Mesenchymal stem cell (in vitro differentiated cells and primary cell): Measurements from ENCODE around the gene ZNF765.
"Not testable (repeated sequence)": the region's sequence is repeated elsewhere in the genome, so short reads cannot be mapped to it uniquely, and the experiment has no call there.

Experiments
- DNase-seq: peaks from one replicate; pipeline ENCODE4 v3.0.0-alpha.2; 2013
- H2AFZ ChIP-seq: one replicate; pipeline ENCODE4 v1.6.1; 2013; ENCODE audit warnings: low read depth, mild to moderate bottlenecking, control low read depth, inconsistent platforms, low read length, moderate library complexity
- H2AK5ac ChIP-seq: 2 replicates; pipeline ENCODE4 v1.6.1; 2013; ENCODE audit warnings: low read length, moderate library complexity, mild to moderate bottlenecking, inconsistent platforms; ENCODE audit not compliant: severe bottlenecking
- H2BK120ac ChIP-seq: one replicate; pipeline ENCODE4 v1.6.1; 2013; ENCODE audit warnings: low read depth, mild to moderate bottlenecking, inconsistent platforms, low read length, moderate library complexity
- H2BK12ac ChIP-seq, 2 experiments: one replicate each; pipeline ENCODE4 v1.6.1; 2013; ENCODE audit warnings: inconsistent platforms in 2 of 2, low read length in 2 of 2, mild to moderate bottlenecking in 2 of 2, moderate library complexity in 2 of 2, control low read depth in 1 of 2
- H2BK15ac ChIP-seq: one replicate; pipeline ENCODE4 v1.6.1; 2013; ENCODE audit warnings: mild to moderate bottlenecking, low read depth, inconsistent platforms; ENCODE audit not compliant: poor library complexity, severe bottlenecking
- H2BK5ac ChIP-seq: 2 replicates; pipeline ENCODE4 v1.6.1; 2013; ENCODE audit warnings: low read depth, mild to moderate bottlenecking, low read length, control low read depth, inconsistent platforms; ENCODE audit not compliant: poor library complexity, severe bottlenecking
- H3K14ac ChIP-seq, 2 experiments: one replicate each; pipeline ENCODE4 v1.6.1; 2013; ENCODE audit warnings: inconsistent platforms in 2 of 2, low read length in 2 of 2, control low read depth in 1 of 2, mild to moderate bottlenecking in 1 of 2, moderate library complexity in 1 of 2
- H3K18ac ChIP-seq, 2 experiments: one replicate each; pipeline ENCODE4 v1.6.1; 2013; ENCODE audit warnings: inconsistent platforms in 2 of 2, low read length in 2 of 2, control low read depth in 1 of 2, low read depth in 1 of 2, mild to moderate bottlenecking in 1 of 2
- H3K23ac ChIP-seq, 2 experiments: one replicate each; pipeline ENCODE4 v1.6.1; 2013; ENCODE audit warnings: inconsistent platforms in 2 of 2, low read length in 2 of 2, mild to moderate bottlenecking in 2 of 2, moderate library complexity in 2 of 2, control low read depth in 1 of 2
- H3K27ac ChIP-seq: 2 replicates; pipeline ENCODE4 v1.5.1; 2013; ENCODE audit warnings: mild to moderate bottlenecking, moderate library complexity, low read length, control low read depth, inconsistent platforms; ENCODE audit not compliant: poor library complexity, severe bottlenecking
- H3K27me3 ChIP-seq, 2 experiments: 2 replicates each; pipeline versions ENCODE4 v1.6.1 to v1.7.0; 2013; ENCODE audit warnings: low read length in 2 of 2, mild to moderate bottlenecking in 2 of 2, moderate library complexity in 2 of 2, control low read depth in 1 of 2, inconsistent platforms in 1 of 2; ENCODE audit not compliant: control insufficient read depth in 1 of 2, insufficient read depth in 1 of 2
- H3K36me3 ChIP-seq, 2 experiments: 2 replicates each; pipeline versions ENCODE4 v1.6.1 to v1.7.0; 2013; ENCODE audit warnings: low read length in 2 of 2, control low read depth in 1 of 2, inconsistent platforms in 1 of 2, low read depth in 1 of 2, mild to moderate bottlenecking in 1 of 2; ENCODE audit not compliant: insufficient read depth in 2 of 2, control insufficient read depth in 1 of 2
- H3K4ac ChIP-seq, 2 experiments: one replicate each; pipeline ENCODE4 v1.6.1; 2013; ENCODE audit warnings: inconsistent platforms in 2 of 2, low read length in 2 of 2, mild to moderate bottlenecking in 2 of 2, moderate library complexity in 2 of 2, control low read depth in 1 of 2, low read depth in 1 of 2
- H3K4me1 ChIP-seq: 2 replicates; pipeline ENCODE4 v1.6.1; 2013; ENCODE audit warnings: low read depth, low read length, control low read depth; ENCODE audit not compliant: control insufficient read depth, insufficient read depth
- H3K4me2 ChIP-seq: 2 replicates; pipeline ENCODE4 v1.6.1; 2013; ENCODE audit warnings: low read length, mild to moderate bottlenecking, inconsistent platforms; ENCODE audit not compliant: poor library complexity, severe bottlenecking
- H3K4me3 ChIP-seq, 2 experiments: 2 replicates each; pipeline versions ENCODE4 v1.5.1 to v1.7.0; 2013; ENCODE audit warnings: low read length in 2 of 2, mild to moderate bottlenecking in 2 of 2, control low read depth in 1 of 2, low read depth in 1 of 2; ENCODE audit not compliant: insufficient read depth in 1 of 2
- H3K79me1 ChIP-seq: replicated peaks from 2 replicates; pipeline ENCODE4 v1.6.1; 2013; ENCODE audit warnings: mild to moderate bottlenecking, control low read depth, low read length, inconsistent platforms; ENCODE audit not compliant: poor library complexity, severe bottlenecking
- H3K9ac ChIP-seq: 2 replicates; pipeline ENCODE4 v1.7.0; 2013; ENCODE audit warnings: mild to moderate bottlenecking, low read length, moderate library complexity
- H3K9me3 ChIP-seq: 2 replicates; pipeline ENCODE4 v1.7.0; 2013; ENCODE audit warnings: mild to moderate bottlenecking, low read length; ENCODE audit not compliant: control insufficient read depth
- H4K8ac ChIP-seq: one replicate; pipeline ENCODE4 v1.6.1; 2013; ENCODE audit warnings: inconsistent platforms, mild to moderate bottlenecking, low read length, moderate library complexity
- H4K91ac ChIP-seq: one replicate; pipeline ENCODE4 v1.6.1; 2013; ENCODE audit warnings: mild to moderate bottlenecking, low read length, inconsistent platforms
- WGBS: methylation state at CpG from one replicate; pipeline ENCODE4 v1.1.7; 2013; ENCODE audit warnings: mixed read lengths; 5-methylcytosine and 5-hydroxymethylcytosine counted together

ZNF765 gene

DNA sequence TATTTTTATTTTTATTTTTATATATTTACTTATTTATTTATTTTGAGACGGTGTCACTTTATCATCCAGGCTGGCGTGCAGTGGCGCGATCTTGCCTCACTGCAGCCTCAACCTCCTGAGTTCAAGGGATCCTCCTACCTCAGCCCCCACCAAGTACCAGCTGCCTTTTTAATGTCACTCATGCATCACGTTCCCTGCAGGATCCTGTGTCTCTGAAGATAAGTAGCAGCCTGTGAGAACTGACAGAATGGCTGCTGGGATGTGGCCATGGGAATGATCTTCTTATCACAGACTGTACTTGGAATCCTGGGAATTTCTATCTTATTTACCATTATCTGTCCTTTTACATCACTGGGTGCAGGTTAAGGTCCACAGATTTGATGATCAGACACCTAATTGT is 27.6 kb downstream of the ZNF765 start:
- no peak overlapping the region for H4K8ac ChIP-seq
- H2AK5ac ChIP-seq: no peak overlapping the region
- no peak overlapping the region for H2BK120ac ChIP-seq
- no peak overlapping the region for H3K18ac ChIP-seq
- no peak overlapping the region for H3K27ac ChIP-seq
- no peak overlapping the region for H3K14ac ChIP-seq
- H3K27me3 ChIP-seq: no peaks in the 10 kb centered on the region
- no peak overlapping the region for H3K4me3 ChIP-seq
- H2BK15ac ChIP-seq: no peak overlapping the region
- H3K4me2 ChIP-seq: no peak overlapping the region
- H2BK12ac ChIP-seq: no peak overlapping the region
- H3K23ac ChIP-seq: no peak overlapping the region
- H3K4ac ChIP-seq: no peak overlapping the region
- H3K79me1 ChIP-seq: no peaks in the 10 kb centered on the region
- no peak overlapping the region for H2BK5ac ChIP-seq
- H4K91ac ChIP-seq: no peak overlapping the region
- H3K36me3 ChIP-seq: peaks cover 0 to 5% of the 10 kb centered on the region in 2 experiments
- WGBS: 90% methylated on average over 5 of the region's 5 CpGs
- H3K9ac ChIP-seq: no peak overlapping the region
- H3K9me3 ChIP-seq: peaks cover under 1% of the 10 kb centered on the region
- H3K4me1 ChIP-seq: no peaks in the 10 kb centered on the region
- no peak for DNase-seq
- no peak overlapping the region for H2AFZ ChIP-seq

DNA sequence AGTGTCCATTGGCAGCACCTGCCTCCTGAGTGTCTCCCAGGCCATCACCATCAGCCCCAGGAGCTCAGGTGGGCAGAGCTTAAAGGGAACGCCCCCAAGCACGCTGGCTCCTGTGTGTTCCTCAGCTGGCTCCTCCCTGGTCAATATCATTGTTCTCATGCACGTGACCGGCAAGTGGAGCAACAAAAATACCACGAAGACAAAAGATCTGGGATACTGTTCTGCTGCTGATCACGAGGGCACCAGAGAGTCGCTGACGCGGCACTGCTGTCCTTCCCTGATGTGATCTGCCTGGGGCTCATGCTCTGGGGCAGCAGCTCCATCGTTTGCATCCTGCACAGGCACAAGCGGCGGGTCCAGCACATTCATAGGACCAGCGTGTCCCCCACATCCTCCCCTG is 28.1 kb downstream of the ZNF765 start:
- not testable (repeated sequence) for H4K91ac ChIP-seq, H3K79me1 ChIP-seq, H3K18ac ChIP-seq, H3K4me3 ChIP-seq, H3K27ac ChIP-seq, H2BK15ac ChIP-seq, H2BK12ac ChIP-seq, H4K8ac ChIP-seq, H3K23ac ChIP-seq, H3K14ac ChIP-seq, H2AK5ac ChIP-seq, H3K9ac ChIP-seq, H3K36me3 ChIP-seq, H2BK5ac ChIP-seq, H3K9me3 ChIP-seq, H3K27me3 ChIP-seq, DNase-seq, H2BK120ac ChIP-seq, H3K4ac ChIP-seq, H2AFZ ChIP-seq, H3K4me2 ChIP-seq, H3K4me1 ChIP-seq
- WGBS: no CpG with 5 or more reads among the region's 13 CpGs

DNA sequence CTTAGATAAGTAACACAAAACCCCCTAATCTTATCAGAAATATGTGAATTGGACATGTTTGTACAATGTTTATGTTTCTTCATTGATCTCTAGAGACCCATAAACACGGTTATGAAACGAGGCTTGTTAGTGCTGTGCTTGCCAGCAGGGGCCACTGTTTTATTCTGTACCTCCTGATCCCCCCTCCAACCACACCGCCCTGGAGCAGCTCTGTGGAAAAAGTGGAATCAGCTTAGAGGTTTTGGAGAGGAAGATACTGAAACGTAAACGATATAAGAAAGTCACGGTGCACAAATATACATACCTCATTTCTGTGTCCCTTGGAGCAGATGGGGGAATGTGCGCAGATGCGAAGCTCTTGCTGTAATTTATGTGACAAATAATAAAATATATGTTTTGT is 28.7 kb downstream of the ZNF765 start:
- not testable (repeated sequence) for H3K9me3 ChIP-seq

DNA sequence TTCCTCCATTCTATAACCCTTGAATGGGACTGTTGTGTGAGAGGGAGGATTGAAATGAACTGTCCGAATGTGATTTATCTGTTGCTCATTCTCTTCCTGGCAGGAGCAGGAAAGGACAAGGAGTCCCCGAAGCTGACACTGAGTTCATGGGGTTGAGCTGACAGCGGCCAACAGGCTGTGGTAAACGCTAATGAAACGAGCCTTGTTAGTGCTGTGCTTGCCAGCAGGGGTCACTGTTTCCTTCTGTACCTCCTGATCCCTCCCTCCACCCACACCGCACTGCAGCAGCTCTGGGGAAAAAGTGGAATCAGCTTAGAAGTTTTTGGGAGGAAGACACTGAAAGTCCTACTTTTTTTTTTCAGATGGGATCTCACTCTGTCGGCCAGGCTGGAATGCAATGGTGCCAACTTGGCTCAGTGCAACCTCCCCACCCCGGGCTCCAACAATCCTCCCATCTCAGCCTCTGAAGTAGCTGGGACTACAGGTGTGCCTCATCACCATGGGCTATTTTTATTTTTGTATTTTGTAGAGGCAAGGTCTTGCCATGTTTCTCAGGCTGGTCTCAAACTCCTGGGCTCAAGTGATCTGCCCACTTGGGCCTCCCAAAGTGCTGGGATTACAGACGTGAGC is 30.1 kb downstream of the ZNF765 start:
- Histone ChIP-seq H2BK5ac (no peak overlapping the region), H4K8ac (no peak overlapping the region), H3K4me2 (no peak overlapping the region), H3K18ac (no peak overlapping the region), H2BK15ac (no peak overlapping the region), H2BK12ac (no peak overlapping the region), H3K27ac (no peak overlapping the region), H4K91ac (no peak overlapping the region), H3K9me3 (no peaks in the 10 kb centered on the region), H2AK5ac (no peak overlapping the region), H3K4me1 (no peaks in the 10 kb centered on the region), H3K4ac (no peak overlapping the region), H2AFZ (no peak overlapping the region), H3K4me3 (no peak overlapping the region), H3K9ac (no peak overlapping the region), H3K14ac (no peak overlapping the region), H3K79me1 (no peaks in the 10 kb centered on the region), H3K23ac (no peak overlapping the region), H3K27me3 (no peaks in the 10 kb centered on the region), H3K36me3 (peaks cover 0 to 5% of the 10 kb centered on the region in 2 experiments), H2BK120ac (no peak overlapping the region)
- DNase-seq: peak; percentile 50
- 32% methylated on average over 8 of the region's 9 CpGs for WGBS

More for the DNA sequence above, 28.7 kb downstream of the ZNF765 start:
- H2AK5ac ChIP-seq, H2AFZ ChIP-seq, H3K14ac ChIP-seq, H3K79me1 ChIP-seq, H3K4me3 ChIP-seq, DNase-seq, H4K91ac ChIP-seq, H2BK5ac ChIP-seq, H3K4ac ChIP-seq, H3K9ac ChIP-seq, H3K18ac ChIP-seq, H3K36me3 ChIP-seq, H3K27ac ChIP-seq, H2BK15ac ChIP-seq, H4K8ac ChIP-seq, H3K4me1 ChIP-seq, H3K23ac ChIP-seq, H3K4me2 ChIP-seq, H3K27me3 ChIP-seq, H2BK12ac ChIP-seq, H2BK120ac ChIP-seq: not testable (repeated sequence)
- no CpG with 5 or more reads among the region's 8 CpGs for WGBS
